Choroid plexus epithelial cell (primary cell): ENCODE results near the gene KIAA1217.

Experiments
- DNase-seq: peaks from one replicate; pipeline ENCODE4 v3.0.0-alpha.2; 2010; ENCODE audit warnings: low read depth
- H3K4me3 ChIP-seq: 2 replicates; pipeline ENCODE4 v1.5.1; 2011; ENCODE audit warnings: low read depth, mild to moderate bottlenecking, control low read depth, low read length, moderate library complexity
- CTCF ChIP-seq: conservative IDR thresholded peaks from 2 replicates; pipeline ENCODE4 v1.5.1; 2011; ENCODE audit warnings: low read depth, mild to moderate bottlenecking, control low read depth, inconsistent platforms, low read length, moderate library complexity

The KIAA1217 gene

GRCh38 chr10:24208661-24209431, at the start of gene KIAA1217:
TSS of gene KIAA1217 (plus strand) at chr10:24209138. CDS start at chr10:24209194, 56 bp downstream.
- DNase-seq = peak; percentile 57
- H3K4me3 ChIP-seq = peak within 1 kb of the TSS; percentile 65
- no peak for TF ChIP-seq CTCF

GRCh38 chr10:24162206-24162985, 46.5 kb upstream of the KIAA1217 start:
- no peak for DNase-seq
- no peak for TF ChIP-seq CTCF
- H3K4me3 ChIP-seq = no peak overlapping the region

- H3K4me3 ChIP-seq = no peak overlapping the region
- TF ChIP-seq CTCF = no peak
- no peak for DNase-seq
Observed at GRCh38 chr10:24163485-24163884, 45.5 kb upstream of the KIAA1217 start.

- DNase-seq = peak; percentile 30
- TF ChIP-seq CTCF = no peak
- no peak overlapping the region for H3K4me3 ChIP-seq
Observed at GRCh38 chr10:24168258-24169170, 40.4 kb upstream of the KIAA1217 start.

- H3K4me3 ChIP-seq = no peak overlapping the region
- no peak for TF ChIP-seq CTCF
- DNase-seq = no peak
Observed at GRCh38 chr10:24170199-24170598, 38.7 kb upstream of the KIAA1217 start.

GRCh38 chr10:24172909-24173308, 36.0 kb upstream of the KIAA1217 start:
- no peak overlapping the region for H3K4me3 ChIP-seq
- no peak for TF ChIP-seq CTCF

More at GRCh38 chr10:24172909-24173308, 36.0 kb upstream of the KIAA1217 start:
- DNase-seq = no peak
